ENCODE measurements around the gene F7.

The F7 gene

GRCh38 chr13:113083022-113083373, 22.6 kb upstream of the F7 start:
- H3K4me3 ChIP-seq (ENCODE audit: low read depth, low read length): no peak overlapping the region
- TF ChIP-seq CTCF (IDR thresholded peaks at IDR 0.05; ENCODE audit: control insufficient read depth, extremely low read depth, insufficient read depth): no peak
- DNase-seq (ENCODE audit: low read depth): no peak

GRCh38 chr13:113083402-113084061, 22.1 kb upstream of the F7 start:
- no peak for TF ChIP-seq CTCF (IDR thresholded peaks at IDR 0.05; ENCODE audit: control insufficient read depth, extremely low read depth, insufficient read depth)
- no peak overlapping the region for H3K4me3 ChIP-seq (ENCODE audit: low read depth, low read length)
- peak; percentile 93 for DNase-seq (ENCODE audit: low read depth)

GRCh38 chr13:113084094-113084942, 21.3 kb upstream of the F7 start:
- DNase-seq (ENCODE audit: low read depth): no peak
- TF ChIP-seq CTCF (IDR thresholded peaks at IDR 0.05; ENCODE audit: control insufficient read depth, extremely low read depth, insufficient read depth): no peak

GRCh38 chr13:113084943-113085540, 20.5 kb upstream of the F7 start:
- H3K4me3 ChIP-seq (ENCODE audit: low read depth, low read length): no peak overlapping the region
- TF ChIP-seq CTCF (IDR thresholded peaks at IDR 0.05; ENCODE audit: control insufficient read depth, extremely low read depth, insufficient read depth): no peak
- no peak for DNase-seq (ENCODE audit: low read depth)

More at GRCh38 chr13:113084094-113084942, 21.3 kb upstream of the F7 start:
- no peak overlapping the region for H3K4me3 ChIP-seq (ENCODE audit: low read depth, low read length)

GRCh38 chr13:113086031-113086750, 19.4 kb upstream of the F7 start:
- DNase-seq (ENCODE audit: low read depth): no peak
- TF ChIP-seq CTCF (IDR thresholded peaks at IDR 0.05; ENCODE audit: control insufficient read depth, extremely low read depth, insufficient read depth): no peak
- no peak overlapping the region for H3K4me3 ChIP-seq (ENCODE audit: low read depth, low read length)

GRCh38 chr13:113086991-113087922, 18.3 kb upstream of the F7 start:
- TF ChIP-seq CTCF (IDR thresholded peaks at IDR 0.05; ENCODE audit: control insufficient read depth, extremely low read depth, insufficient read depth): no peak
- DNase-seq (ENCODE audit: low read depth): no peak
- H3K4me3 ChIP-seq (ENCODE audit: low read depth, low read length): no peak overlapping the region
